ENCODE measurements around the gene WDR70. TPM values are rescaled to one million over a fixed set of nuclear protein-coding genes. Genes with fewer than 3 reads are reported as not detected.

Gene WDR70
- total RNA-seq, 1 donor from 2014 or later, result 31.3 TPM

DNA sequence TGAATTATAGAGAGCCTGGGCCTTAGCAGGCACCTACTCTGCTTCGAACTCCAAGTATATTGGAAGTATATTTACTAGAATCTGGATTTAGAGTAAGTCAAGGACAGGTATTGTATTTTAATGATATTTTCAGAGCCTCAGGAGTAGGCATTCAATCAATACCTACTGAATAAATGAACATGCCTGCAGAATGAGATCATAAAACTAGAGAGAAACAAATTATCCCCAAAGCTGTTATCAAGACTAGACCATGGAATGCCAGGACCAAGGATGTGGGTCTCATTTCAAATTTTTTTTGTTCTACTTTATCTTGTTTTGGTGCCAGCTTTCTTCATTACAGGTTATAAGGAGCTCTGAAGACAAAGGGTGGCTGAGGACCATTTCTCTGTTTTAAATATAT is 394.7 kb downstream of the WDR70 start:
- Histone ChIP-seq H3K4me2 (ENCODE audit: low read length) (no peak overlapping the region), H3K36me3 (ENCODE audit: insufficient read depth, low read length) (no peaks in the 10 kb centered on the region), H3K4me1 (ENCODE audit: insufficient read depth, low read length) (peaks cover 41% of the 10 kb centered on the region), H3K9ac (ENCODE audit: low read length) (no peak overlapping the region), H3K27ac (ENCODE audit: low read depth, low read length) (peak overlapping the region; percentile 99), H3K9me3 (ENCODE audit: insufficient read depth, low read depth, low read length) (peaks cover 4% of the 10 kb centered on the region), H3K79me2 (ENCODE audit: insufficient read depth, low read length) (no peaks in the 10 kb centered on the region), H3K27me3 (ENCODE audit: insufficient read depth, low read length) (no peaks in the 10 kb centered on the region), H4K20me1 (ENCODE audit: insufficient read depth, low read length) (no peaks in the 10 kb centered on the region), H3K4me3 (ENCODE audit: insufficient read depth, low read depth, low read length) (no peak overlapping the region), H2AFZ (ENCODE audit: low read depth, low read length) (no peak overlapping the region)
- H3K9me3 Mint-ChIP-seq (ENCODE audit: unreplicated experiment), result peaks cover 18% of the 10 kb centered on the region
- peak; percentile 15 for DNase-seq (ENCODE audit: low read depth)
- no peak overlapping the region for H3K4me3 Mint-ChIP-seq (ENCODE audit: unreplicated experiment)
- H3K36me3 Mint-ChIP-seq (ENCODE audit: low read depth, unreplicated experiment), result no peaks in the 10 kb centered on the region
- H3K27me3 Mint-ChIP-seq (ENCODE audit: low read depth, unreplicated experiment), result no peaks in the 10 kb centered on the region
- H3K27ac Mint-ChIP-seq (ENCODE audit: unreplicated experiment), result peak overlapping the region; percentile 99
- FAIRE-seq, result no peak
- TF ChIP-seq, protein P1, sequence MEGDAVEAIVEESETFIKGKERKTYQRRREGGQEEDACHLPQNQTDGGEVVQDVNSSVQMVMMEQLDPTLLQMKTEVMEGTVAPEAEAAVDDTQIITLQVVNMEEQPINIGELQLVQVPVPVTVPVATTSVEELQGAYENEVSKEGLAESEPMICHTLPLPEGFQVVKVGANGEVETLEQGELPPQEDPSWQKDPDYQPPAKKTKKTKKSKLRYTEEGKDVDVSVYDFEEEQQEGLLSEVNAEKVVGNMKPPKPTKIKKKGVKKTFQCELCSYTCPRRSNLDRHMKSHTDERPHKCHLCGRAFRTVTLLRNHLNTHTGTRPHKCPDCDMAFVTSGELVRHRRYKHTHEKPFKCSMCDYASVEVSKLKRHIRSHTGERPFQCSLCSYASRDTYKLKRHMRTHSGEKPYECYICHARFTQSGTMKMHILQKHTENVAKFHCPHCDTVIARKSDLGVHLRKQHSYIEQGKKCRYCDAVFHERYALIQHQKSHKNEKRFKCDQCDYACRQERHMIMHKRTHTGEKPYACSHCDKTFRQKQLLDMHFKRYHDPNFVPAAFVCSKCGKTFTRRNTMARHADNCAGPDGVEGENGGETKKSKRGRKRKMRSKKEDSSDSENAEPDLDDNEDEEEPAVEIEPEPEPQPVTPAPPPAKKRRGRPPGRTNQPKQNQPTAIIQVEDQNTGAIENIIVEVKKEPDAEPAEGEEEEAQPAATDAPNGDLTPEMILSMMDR (IDR thresholded peaks at IDR 0.05; ENCODE audit: insufficient read depth, low read depth, low read length), result no peak
- TF ChIP-seq EZH2 (IDR thresholded peaks at IDR 0.05; ENCODE audit: insufficient read depth, low read length), result no peak
- H3K4me1 Mint-ChIP-seq (ENCODE audit: low read depth, unreplicated experiment), result peaks cover 57% of the 10 kb centered on the region

DNA sequence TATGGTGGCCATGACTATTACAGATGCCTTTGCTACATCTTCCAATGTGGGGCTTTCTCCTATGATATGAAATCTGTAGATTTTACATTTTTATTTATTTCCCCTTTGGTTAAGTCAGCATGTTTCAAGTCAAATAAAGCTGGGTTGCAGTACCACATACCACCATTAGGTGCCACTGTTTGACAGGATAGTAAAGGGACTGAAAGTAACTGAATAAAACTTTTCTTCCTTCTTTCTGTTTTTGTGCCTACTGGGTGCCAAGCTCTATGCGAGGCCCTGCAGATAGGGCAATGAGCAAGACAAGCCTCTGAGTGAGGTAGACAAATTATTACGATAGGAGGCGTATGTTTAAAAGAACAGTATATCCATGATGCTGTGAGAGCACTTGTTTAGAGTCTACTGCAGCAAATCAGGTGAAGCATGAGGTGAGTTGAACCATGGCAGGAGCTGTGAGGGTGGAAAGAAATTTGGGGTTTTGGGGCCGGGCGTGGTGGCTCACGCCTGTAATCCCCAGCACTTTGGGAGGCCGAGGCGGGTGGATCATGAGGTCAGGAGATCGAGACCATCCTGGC is 395.9 kb downstream of the WDR70 start:
- H3K4me1 Mint-ChIP-seq (ENCODE audit: low read depth, unreplicated experiment), result peaks cover 46% of the 10 kb centered on the region
- FAIRE-seq (no peak), DNase-seq (ENCODE audit: low read depth) (no peak)
- Histone ChIP-seq H3K9me3 (ENCODE audit: insufficient read depth, low read depth, low read length) (peaks cover 4% of the 10 kb centered on the region), H3K9ac (ENCODE audit: low read length) (no peak overlapping the region), H3K4me1 (ENCODE audit: insufficient read depth, low read length) (peaks cover 39% of the 10 kb centered on the region), H3K27ac (ENCODE audit: low read depth, low read length) (no peak overlapping the region), H3K79me2 (ENCODE audit: insufficient read depth, low read length) (no peaks in the 10 kb centered on the region), H3K4me2 (ENCODE audit: low read length) (no peak overlapping the region), H3K27me3 (ENCODE audit: insufficient read depth, low read length) (no peaks in the 10 kb centered on the region), H4K20me1 (ENCODE audit: insufficient read depth, low read length) (no peaks in the 10 kb centered on the region), H2AFZ (ENCODE audit: low read depth, low read length) (no peak overlapping the region), H3K36me3 (ENCODE audit: insufficient read depth, low read length) (no peaks in the 10 kb centered on the region), H3K4me3 (ENCODE audit: insufficient read depth, low read depth, low read length) (no peak overlapping the region)
- no peak for TF ChIP-seq EZH2 (IDR thresholded peaks at IDR 0.05; ENCODE audit: insufficient read depth, low read length)
- TF ChIP-seq, protein P1 (IDR thresholded peaks at IDR 0.05; ENCODE audit: insufficient read depth, low read depth, low read length), result peak; percentile 65
- H3K4me3 Mint-ChIP-seq (ENCODE audit: unreplicated experiment), result no peak overlapping the region
- H3K36me3 Mint-ChIP-seq (ENCODE audit: low read depth, unreplicated experiment), result no peaks in the 10 kb centered on the region
- H3K9me3 Mint-ChIP-seq (ENCODE audit: unreplicated experiment), result peaks cover 16% of the 10 kb centered on the region
- no peak overlapping the region for H3K27ac Mint-ChIP-seq (ENCODE audit: unreplicated experiment)
- H3K27me3 Mint-ChIP-seq (ENCODE audit: low read depth, unreplicated experiment), result no peaks in the 10 kb centered on the region

DNA sequence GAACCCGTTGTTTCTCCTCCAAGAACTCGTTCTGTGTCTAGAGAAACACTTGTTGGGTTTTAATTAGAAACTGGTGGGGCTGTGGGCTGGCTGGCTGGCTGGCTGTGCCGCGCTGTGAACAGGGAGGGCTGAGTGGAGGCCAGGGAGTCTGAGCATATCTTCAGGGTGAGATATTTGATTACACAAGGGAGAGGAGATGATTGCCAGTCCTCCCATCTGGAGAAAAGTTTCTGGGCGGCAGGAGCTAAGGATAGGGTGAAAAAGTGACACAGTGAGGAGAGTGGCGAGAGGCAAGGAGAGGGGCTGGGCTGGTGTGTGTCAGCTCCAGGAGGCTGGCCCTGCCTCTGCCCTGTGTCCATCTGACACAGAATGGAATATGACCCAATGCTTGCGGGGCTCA is 397.7 kb downstream of the WDR70 start:
- H3K4me3 Mint-ChIP-seq (ENCODE audit: unreplicated experiment), result no peak overlapping the region
- H3K4me2 ChIP-seq (ENCODE audit: low read length), result peak overlapping the region; percentile 21
- peak overlapping the region; percentile 84 for H3K27ac ChIP-seq (ENCODE audit: low read depth, low read length)
- peak overlapping the region; percentile 8 for H3K27ac Mint-ChIP-seq (ENCODE audit: unreplicated experiment)
- DNase-seq (ENCODE audit: low read depth), result peak; percentile 86
- peak overlapping the region; percentile 68 for H3K9ac ChIP-seq (ENCODE audit: low read length)
- H3K9me3 ChIP-seq (ENCODE audit: insufficient read depth, low read depth, low read length), result peaks cover 4% of the 10 kb centered on the region
- H3K27me3 ChIP-seq (ENCODE audit: insufficient read depth, low read length), result no peaks in the 10 kb centered on the region
- H3K9me3 Mint-ChIP-seq (ENCODE audit: unreplicated experiment), result peaks cover 16% of the 10 kb centered on the region
- no peak for FAIRE-seq
- H3K4me1 Mint-ChIP-seq (ENCODE audit: low read depth, unreplicated experiment), result peaks cover 29% of the 10 kb centered on the region
- no peaks in the 10 kb centered on the region for H3K79me2 ChIP-seq (ENCODE audit: insufficient read depth, low read length)
- peaks cover 22% of the 10 kb centered on the region for H3K4me1 ChIP-seq (ENCODE audit: insufficient read depth, low read length)
- H3K36me3 Mint-ChIP-seq (ENCODE audit: low read depth, unreplicated experiment), result no peaks in the 10 kb centered on the region
- H3K4me3 ChIP-seq (ENCODE audit: insufficient read depth, low read depth, low read length), result no peak overlapping the region
- no peaks in the 10 kb centered on the region for H3K27me3 Mint-ChIP-seq (ENCODE audit: low read depth, unreplicated experiment)
- no peaks in the 10 kb centered on the region for H4K20me1 ChIP-seq (ENCODE audit: insufficient read depth, low read length)
- H2AFZ ChIP-seq (ENCODE audit: low read depth, low read length), result peak overlapping the region; percentile 21
- no peak for TF ChIP-seq EZH2 (IDR thresholded peaks at IDR 0.05; ENCODE audit: insufficient read depth, low read length)
- TF ChIP-seq, protein P1 (IDR thresholded peaks at IDR 0.05; ENCODE audit: insufficient read depth, low read depth, low read length), result no peak
- no peaks in the 10 kb centered on the region for H3K36me3 ChIP-seq (ENCODE audit: insufficient read depth, low read length)

All from astrocyte (in vitro differentiated cells and primary cell).